K562 (cell line): ENCODE results near the gene PANK2. TPM values are rescaled to one million over a fixed set of nuclear protein-coding genes. Genes with fewer than 3 reads are reported as not detected.

ENCODE experiments used
- BACH1 ChIP-seq: fragments of 200-800 bp; sonication (Bioruptor generic); IDR thresholded peaks from 2 replicates; pipeline ENCODE4 v1.6.1; 2016; ENCODE audit warnings: missing genetic modification characterization, missing compliant biosample characterization
- BCLAF1 ChIP-seq, 2 experiments: fragments of 450-650 bp in 1 of 2; IDR thresholded peaks; 2 replicates each; pipeline ENCODE4 v1.6.1; 2011 to 2017; ENCODE audit warnings: low read depth in 2 of 2, antibody characterized with exemption in 1 of 2, borderline replicate concordance in 1 of 2, low read length in 1 of 2, mild to moderate bottlenecking in 1 of 2, mixed read lengths in 1 of 2; ENCODE audit not compliant: control insufficient read depth in 1 of 2
- HSF4 ChIP-seq: fragments of 250-450 bp; sonication (Bioruptor Pico); IDR thresholded peaks from 2 replicates; pipeline ENCODE4 v2.1.2; 2022; ENCODE audit warnings: mild to moderate bottlenecking, moderate library complexity, borderline replicate concordance
- JUND ChIP-seq, 2 experiments: IDR thresholded peaks; 2 replicates in 1 of 2; 3 replicates in 1 of 2; pipeline ENCODE4 v1.6.1; 2011; ENCODE audit warnings: borderline replicate concordance in 2 of 2, low read depth in 2 of 2, low read length in 2 of 2, improper control_type of control experiment in 1 of 2, missing biosample characterization in 1 of 2, missing genetic modification characterization in 1 of 2, missing genetic modification reagents in 1 of 2
- PATZ1 ChIP-seq: fragments of 250-450 bp; sonication (Bioruptor Pico); IDR thresholded peaks from 2 replicates; pipeline ENCODE4 v1.5.0; 2020; ENCODE audit warnings: mild to moderate bottlenecking, borderline replicate concordance
- POLR2B ChIP-seq: fragments of 450-650 bp; IDR thresholded peaks from 2 replicates; pipeline ENCODE4 v1.6.1; 2018; ENCODE audit warnings: low read depth; ENCODE audit not compliant: partially characterized antibody
- POLR3A ChIP-seq: IDR thresholded peaks from 2 replicates; pipeline ENCODE4 v1.6.1; 2011; ENCODE audit warnings: borderline replicate concordance, mild to moderate bottlenecking, moderate library complexity; ENCODE audit not compliant: insufficient read length, insufficient read depth; ENCODE audit errors: extremely low read depth
- VEZF1 ChIP-seq: fragments of 200-800 bp; sonication (Bioruptor generic); IDR thresholded peaks from 2 replicates; pipeline ENCODE4 v1.6.1; 2017; ENCODE audit warnings: missing genetic modification characterization, missing compliant biosample characterization
- WHSC1 ChIP-seq: IDR thresholded peaks from one replicate; pipeline ENCODE4 v1.6.1; 2012; ENCODE audit warnings: low read length, control low read depth, inconsistent platforms
- ZNF224 ChIP-seq: sonication (generic); formaldehyde crosslinking; IDR thresholded peaks from 2 replicates; pipeline ENCODE4 v1.8.0; 2022; ENCODE audit warnings: mild to moderate bottlenecking, missing genetic modification reagents
- ZNF609 ChIP-seq: sonication (generic); formaldehyde crosslinking; IDR thresholded peaks from 2 replicates; pipeline ENCODE4 v1.8.1; 2023; ENCODE audit warnings: missing genetic modification reagents, mild to moderate bottlenecking, borderline replicate concordance
- polyA plus RNA-seq, 8 experiments: library from polyadenylated mRNA; depleted of rRNA in 4 of 8; stranded (reverse) in 5 of 8; unstranded in 3 of 8; fragments of >200 nt; fragmentation: Nextera tagmentation in 2 of 8; fragmentation: Illumina TruSeq in 1 of 8; extraction: Ambion mirVana in 2 of 8; extraction: Trizol in 1 of 8; gene quantifications; 2 replicates each; pipeline versions ENCODE4 v1.2.1 to v1.2.3, GENCODE V29; 2011 to 2014; ENCODE audit warnings: inconsistent platforms in 1 of 8, missing spikeins in 1 of 8
- total RNA-seq, 7 experiments: library from RNA; depleted of rRNA in 6 of 7; stranded (reverse); fragments of >200 nt in 6 of 7; fragmentation: Illumina TruSeq in 2 of 7; extraction: Trizol in 2 of 7; gene quantifications; 2 replicates each; pipeline versions ENCODE4 v1.2.1 to v1.2.3, GENCODE V29; 2011 to 2021; ENCODE audit warnings: low replicate concordance in 1 of 7

Gene PANK2
- total and polyA plus RNA-seq, 9 of the 15 experiments (the other 6 are each of a cell fraction or from before 2014, with no cell fraction given): 14.9 to 43.5 (median 31.4) TPM

GRCh38 chr20:3927486-3928291 is 38.5 kb downstream of the PANK2 start (continued):
- TF ChIP-seq POLR3A: no peak
- TF ChIP-seq BACH1 (tag): no peak
- TF ChIP-seq ZNF609 (CRISPR knock-in tag): 0 out of 2 replicates have a peak, but pooled peaks have one; percentile 28
- TF ChIP-seq JUND (IDR thresholded peaks at IDR 0.05; ENCODE audit: borderline replicate concordance, low read depth, low read length): no peak
- no peak for TF ChIP-seq JUND (tag; IDR thresholded peaks at IDR 0.05; ENCODE audit: borderline replicate concordance, low read depth, low read length)
- TF ChIP-seq ZNF224: no peak
- TF ChIP-seq PATZ1 (CRISPR knock-in tag): no peak
- no peak for TF ChIP-seq BCLAF1 (IDR thresholded peaks at IDR 0.05; ENCODE audit: borderline replicate concordance in 1 of 2, control insufficient read depth in 1 of 2, low read depth in 2 of 2, low read length in 1 of 2)
- no peak for TF ChIP-seq VEZF1 (CRISPR knock-in tag)
- TF ChIP-seq POLR2B: peak; percentile 58
- no peak for TF ChIP-seq WHSC1
- no peak for TF ChIP-seq HSF4 (CRISPR knock-in tag)
